GM12874 (cell line): ENCODE results near the gene ARID3B.

ENCODE experiments used
- TF ChIP-seq, protein P1 (sequence below): IDR thresholded peaks from 2 replicates; pipeline ENCODE4 v1.5.1; 2011; ENCODE audit warnings: low read depth, mild to moderate bottlenecking, control low read depth, low read length, moderate library complexity; ENCODE audit not compliant: insufficient read depth

Gene ARID3B

DNA sequence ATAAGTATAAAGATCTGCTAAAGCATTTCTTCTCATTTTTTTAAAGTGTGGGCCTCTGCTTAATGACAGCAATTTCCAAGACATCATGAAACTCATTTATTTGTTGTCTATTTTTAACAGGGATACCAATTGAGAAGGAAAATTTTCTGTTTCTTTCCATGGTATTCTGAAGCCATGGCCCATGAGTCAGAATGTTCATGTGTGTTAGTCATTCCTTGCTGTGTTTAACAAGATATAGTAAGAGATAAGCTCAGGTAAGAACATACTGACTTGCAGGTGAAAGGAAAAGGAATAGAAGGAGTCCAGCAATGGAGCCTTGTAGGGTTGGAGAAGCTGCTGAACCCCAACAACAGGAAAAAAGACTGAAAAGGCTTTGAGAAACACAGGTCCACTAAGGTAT lies 17.0 kb upstream of the ARID3B start:
- TF ChIP-seq, protein P1, sequence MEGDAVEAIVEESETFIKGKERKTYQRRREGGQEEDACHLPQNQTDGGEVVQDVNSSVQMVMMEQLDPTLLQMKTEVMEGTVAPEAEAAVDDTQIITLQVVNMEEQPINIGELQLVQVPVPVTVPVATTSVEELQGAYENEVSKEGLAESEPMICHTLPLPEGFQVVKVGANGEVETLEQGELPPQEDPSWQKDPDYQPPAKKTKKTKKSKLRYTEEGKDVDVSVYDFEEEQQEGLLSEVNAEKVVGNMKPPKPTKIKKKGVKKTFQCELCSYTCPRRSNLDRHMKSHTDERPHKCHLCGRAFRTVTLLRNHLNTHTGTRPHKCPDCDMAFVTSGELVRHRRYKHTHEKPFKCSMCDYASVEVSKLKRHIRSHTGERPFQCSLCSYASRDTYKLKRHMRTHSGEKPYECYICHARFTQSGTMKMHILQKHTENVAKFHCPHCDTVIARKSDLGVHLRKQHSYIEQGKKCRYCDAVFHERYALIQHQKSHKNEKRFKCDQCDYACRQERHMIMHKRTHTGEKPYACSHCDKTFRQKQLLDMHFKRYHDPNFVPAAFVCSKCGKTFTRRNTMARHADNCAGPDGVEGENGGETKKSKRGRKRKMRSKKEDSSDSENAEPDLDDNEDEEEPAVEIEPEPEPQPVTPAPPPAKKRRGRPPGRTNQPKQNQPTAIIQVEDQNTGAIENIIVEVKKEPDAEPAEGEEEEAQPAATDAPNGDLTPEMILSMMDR: no peak

DNA sequence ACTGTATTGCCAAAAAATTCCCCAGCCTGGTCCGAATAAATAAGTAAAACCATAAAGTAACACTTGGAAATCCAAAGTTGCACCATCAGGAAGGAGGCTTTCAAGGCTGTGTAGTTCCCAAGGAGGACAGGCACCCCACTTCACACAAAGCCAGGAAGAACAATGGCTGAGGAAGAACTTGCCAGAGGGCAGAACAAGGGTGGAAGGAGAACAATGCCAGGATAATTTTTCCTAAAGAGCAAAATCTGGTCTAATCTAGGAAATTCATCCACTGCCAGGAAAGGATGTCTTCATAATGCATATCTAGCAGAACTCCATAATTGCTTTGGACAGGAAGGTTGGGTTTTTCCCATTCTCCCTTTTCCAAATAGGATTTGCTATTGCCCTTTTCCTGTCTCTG lies 15.7 kb upstream of the ARID3B start:
- TF ChIP-seq, protein P1: no peak

DNA sequence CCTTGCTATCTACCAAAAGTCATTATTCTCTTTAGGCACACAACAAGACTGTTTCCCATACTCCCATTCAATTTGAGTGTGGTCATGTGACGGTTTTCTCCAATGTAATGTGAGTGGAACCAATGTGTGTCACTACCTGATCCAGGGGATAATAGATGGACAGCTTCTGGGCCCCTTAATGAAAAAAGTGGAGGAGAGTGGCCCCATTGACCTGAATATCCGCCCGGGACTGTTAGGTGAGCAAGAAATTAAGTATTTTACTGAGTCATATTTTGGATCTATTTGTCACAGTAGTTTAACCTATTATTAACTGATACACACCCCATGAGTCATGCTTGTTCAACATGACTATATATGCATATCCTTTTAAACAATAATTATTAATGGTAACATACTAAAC lies 15.1 kb upstream of the ARID3B start:
- TF ChIP-seq, protein P1: no peak

GRCh38 chr15:74528876-74529275 lies 12.1 kb upstream of the ARID3B start:
- TF ChIP-seq, protein P1: no peak

GRCh38 chr15:74529921-74530320 lies 11.1 kb upstream of the ARID3B start:
- TF ChIP-seq, protein P1: no peak

DNA sequence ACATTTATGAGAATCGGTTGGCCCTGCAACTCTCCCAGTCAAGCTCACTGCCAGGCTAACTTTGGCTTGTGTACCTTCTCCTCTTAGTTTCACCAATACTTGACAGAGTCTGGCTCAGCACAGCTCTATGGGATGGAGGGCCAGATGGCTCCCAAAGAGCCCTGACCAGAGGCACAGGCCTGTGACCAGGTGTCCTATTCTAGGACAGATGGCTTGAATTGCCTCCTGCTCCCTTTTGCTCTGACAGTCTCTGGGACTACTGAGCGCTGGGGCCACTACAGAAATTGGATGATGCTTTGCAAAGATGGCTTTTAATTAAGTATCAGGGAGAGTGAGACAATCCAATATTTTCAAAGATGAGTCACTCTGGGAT lies 10.3 kb upstream of the ARID3B start:
- TF ChIP-seq, protein P1: no peak

GRCh38 chr15:74531144-74531811 lies 9.7 kb upstream of the ARID3B start:
- TF ChIP-seq, protein P1: no peak
